ENCODE results near the gene BIRC2. TPM values are rescaled to one million over a fixed set of nuclear protein-coding genes. Genes with fewer than 3 reads are reported as not detected.
A peak's percentile ranks its signal among the peaks of the same experiment; 100 is the strongest.

The BIRC2 gene
- total RNA-seq, 1 donor from 2014 or later, result 46.9 TPM

GRCh38 chr11:102346456-102346747 lies 612 bp upstream of the BIRC2 start:
- Mint-ChIP-seq H3K4me1 (ENCODE audit: unreplicated experiment) (peaks cover 31% of the 10 kb centered on the region), H3K4me3 (peak overlapping the region; percentile 90), H3K36me3 (peaks cover 14% of the 10 kb centered on the region), H3K9me3 (no peaks in the 10 kb centered on the region), H3K27me3 (no peaks in the 10 kb centered on the region), H3K27ac (peak overlapping the region; percentile 97)
- no peak for DNase-seq (ENCODE audit: extremely low spot score, unreplicated experiment)
- no peak for TF ChIP-seq CTCF (conservative IDR thresholded peaks at IDR 0.05)

- H3K4me3 Mint-ChIP-seq, result peak overlapping the region; percentile 90
- H3K4me1 Mint-ChIP-seq (ENCODE audit: unreplicated experiment), result peaks cover 27% of the 10 kb centered on the region
- peak overlapping the region; percentile 97 for H3K27ac Mint-ChIP-seq
- no peaks in the 10 kb centered on the region for H3K9me3 Mint-ChIP-seq
- TF ChIP-seq CTCF (conservative IDR thresholded peaks at IDR 0.05), result no peak
- H3K27me3 Mint-ChIP-seq, result no peaks in the 10 kb centered on the region
- DNase-seq (ENCODE audit: extremely low spot score, unreplicated experiment), result no peak
- H3K36me3 Mint-ChIP-seq, result peaks cover 19% of the 10 kb centered on the region
These were observed 702 bp downstream of the BIRC2 start for GRCh38 chr11:102347462-102348370.

- no peak overlapping the region for H3K4me3 Mint-ChIP-seq
- H3K36me3 Mint-ChIP-seq, result peaks cover 66% of the 10 kb centered on the region
- H3K27ac Mint-ChIP-seq, result no peak overlapping the region
These were observed 10.1 kb downstream of the BIRC2 start for GRCh38 chr11:102357116-102357515.

DNA sequence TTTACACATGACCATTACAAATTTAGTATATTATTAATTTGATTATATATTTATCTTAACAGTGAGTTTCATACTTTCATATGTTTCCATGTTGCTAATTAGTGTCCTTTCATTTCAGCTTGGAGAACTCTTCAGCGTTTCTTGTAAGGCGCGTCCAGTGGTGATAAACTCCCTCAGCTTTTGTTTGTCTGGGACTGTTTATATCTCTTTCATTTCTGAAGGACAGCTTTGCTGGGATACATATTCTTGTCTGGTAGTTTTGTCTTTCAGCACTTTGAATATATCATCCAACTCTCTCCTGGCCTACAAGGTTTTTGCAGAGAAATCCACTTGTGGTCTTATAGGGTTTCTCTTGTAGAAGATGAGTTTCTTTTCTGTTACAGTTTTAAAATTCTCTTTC lies 12.4 kb downstream of the BIRC2 start:
- DNase-seq (ENCODE audit: extremely low spot score, unreplicated experiment), result no peak
- H3K36me3 Mint-ChIP-seq, result peaks cover 63% of the 10 kb centered on the region
- no peak for TF ChIP-seq CTCF (conservative IDR thresholded peaks at IDR 0.05)
- no peaks in the 10 kb centered on the region for H3K27me3 Mint-ChIP-seq
- peaks cover 7% of the 10 kb centered on the region for H3K9me3 Mint-ChIP-seq
- H3K4me1 Mint-ChIP-seq (ENCODE audit: unreplicated experiment), result peaks cover 3% of the 10 kb centered on the region
- H3K27ac Mint-ChIP-seq, result no peak overlapping the region
- no peak overlapping the region for H3K4me3 Mint-ChIP-seq

More at GRCh38 chr11:102357116-102357515, 10.1 kb downstream of the BIRC2 start:
- Mint-ChIP-seq H3K4me1 (ENCODE audit: unreplicated experiment) (peaks cover 3% of the 10 kb centered on the region), H3K9me3 (peaks cover 7% of the 10 kb centered on the region), H3K27me3 (no peaks in the 10 kb centered on the region)
- DNase-seq (ENCODE audit: extremely low spot score, unreplicated experiment), result no peak
- no peak for TF ChIP-seq CTCF (conservative IDR thresholded peaks at IDR 0.05)

GRCh38 chr11:102360681-102361080 lies 13.7 kb downstream of the BIRC2 start:
- H3K4me1 Mint-ChIP-seq (ENCODE audit: unreplicated experiment), result peaks cover 3% of the 10 kb centered on the region
- TF ChIP-seq CTCF (conservative IDR thresholded peaks at IDR 0.05), result no peak
- H3K9me3 Mint-ChIP-seq, result no peaks in the 10 kb centered on the region
- H3K4me3 Mint-ChIP-seq, result no peak overlapping the region
- no peaks in the 10 kb centered on the region for H3K27me3 Mint-ChIP-seq
- no peak overlapping the region for H3K27ac Mint-ChIP-seq
- peaks cover 60% of the 10 kb centered on the region for H3K36me3 Mint-ChIP-seq
- no peak for DNase-seq (ENCODE audit: extremely low spot score, unreplicated experiment)

Data from type B pancreatic cell (in vitro differentiated cells).